ENCODE measurements around the gene C21orf58. TPM values are rescaled to one million over a fixed set of nuclear protein-coding genes. Genes with fewer than 3 reads are reported as not detected.

C21orf58 gene
- total RNA-seq, 1 experiment from 2014 or later, result 12.7 TPM

DNA sequence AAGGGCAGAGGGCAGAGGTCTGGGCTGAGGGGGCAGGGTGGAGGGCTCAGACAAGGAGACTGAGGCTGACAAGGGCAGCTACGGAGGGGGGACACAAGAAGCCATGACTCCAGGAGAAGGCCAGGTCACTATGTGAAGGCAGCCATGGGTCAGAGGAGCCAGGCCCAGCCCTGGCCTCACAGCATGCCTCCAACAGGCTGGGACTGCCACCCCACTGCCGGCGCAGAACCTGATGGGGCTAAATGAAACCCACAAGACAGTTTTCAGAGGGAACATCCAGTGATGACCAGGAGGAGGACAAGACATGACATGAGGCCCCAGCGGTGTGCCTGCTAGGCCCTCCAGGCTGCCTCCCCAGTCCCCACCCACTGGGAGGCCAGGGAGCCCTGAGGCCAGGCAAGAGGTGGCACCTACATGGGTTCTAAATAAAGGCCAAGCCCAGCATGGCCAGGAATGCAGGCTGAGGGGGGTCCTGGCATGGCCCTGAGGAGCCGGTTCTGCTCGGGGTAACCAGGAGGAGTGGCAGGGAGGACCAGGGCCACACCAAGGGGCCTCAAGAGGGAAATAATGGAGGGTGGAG, 67.8 kb downstream of the C21orf58 start:
- POLR2A ChIA-PET, result no interaction called here
- CTCF ChIA-PET, result no interaction called here
- DNase-seq (ENCODE audit: low read depth, low spot score) (no peak), ATAC-seq (no peak)
- no TSS peak for BruUV-seq (replicated peaks)
- Histone ChIP-seq H3K9me3 (ENCODE audit: control insufficient read depth, insufficient read depth, low read depth, low read length) (no peaks in the 10 kb centered on the region), H3K36me3 (ENCODE audit: control insufficient read depth, insufficient read depth, low read length) (peaks cover 13% of the 10 kb centered on the region), H3K4me3 (ENCODE audit: low read depth in 2 of 2, low read length in 2 of 2) (no peak overlapping the region), H3K27ac (ENCODE audit: low read length) (no peak overlapping the region), H3K27me3 (ENCODE audit: control insufficient read depth, insufficient read depth, low read length) (no peaks in the 10 kb centered on the region), H3K4me1 (ENCODE audit: control insufficient read depth, insufficient read depth, low read length) (no peaks in the 10 kb centered on the region)
- intact Hi-C loops (cut with micrococcal nuclease; ENCODE audit: unreplicated experiment) (no loop called here), in situ Hi-C loops (cut with HindIII; ENCODE audit: low pct_unique_long_range_greater_than_20kb, low sequenced_read_pairs) (no loop called here)
- TF ChIP-seq, protein P1, sequence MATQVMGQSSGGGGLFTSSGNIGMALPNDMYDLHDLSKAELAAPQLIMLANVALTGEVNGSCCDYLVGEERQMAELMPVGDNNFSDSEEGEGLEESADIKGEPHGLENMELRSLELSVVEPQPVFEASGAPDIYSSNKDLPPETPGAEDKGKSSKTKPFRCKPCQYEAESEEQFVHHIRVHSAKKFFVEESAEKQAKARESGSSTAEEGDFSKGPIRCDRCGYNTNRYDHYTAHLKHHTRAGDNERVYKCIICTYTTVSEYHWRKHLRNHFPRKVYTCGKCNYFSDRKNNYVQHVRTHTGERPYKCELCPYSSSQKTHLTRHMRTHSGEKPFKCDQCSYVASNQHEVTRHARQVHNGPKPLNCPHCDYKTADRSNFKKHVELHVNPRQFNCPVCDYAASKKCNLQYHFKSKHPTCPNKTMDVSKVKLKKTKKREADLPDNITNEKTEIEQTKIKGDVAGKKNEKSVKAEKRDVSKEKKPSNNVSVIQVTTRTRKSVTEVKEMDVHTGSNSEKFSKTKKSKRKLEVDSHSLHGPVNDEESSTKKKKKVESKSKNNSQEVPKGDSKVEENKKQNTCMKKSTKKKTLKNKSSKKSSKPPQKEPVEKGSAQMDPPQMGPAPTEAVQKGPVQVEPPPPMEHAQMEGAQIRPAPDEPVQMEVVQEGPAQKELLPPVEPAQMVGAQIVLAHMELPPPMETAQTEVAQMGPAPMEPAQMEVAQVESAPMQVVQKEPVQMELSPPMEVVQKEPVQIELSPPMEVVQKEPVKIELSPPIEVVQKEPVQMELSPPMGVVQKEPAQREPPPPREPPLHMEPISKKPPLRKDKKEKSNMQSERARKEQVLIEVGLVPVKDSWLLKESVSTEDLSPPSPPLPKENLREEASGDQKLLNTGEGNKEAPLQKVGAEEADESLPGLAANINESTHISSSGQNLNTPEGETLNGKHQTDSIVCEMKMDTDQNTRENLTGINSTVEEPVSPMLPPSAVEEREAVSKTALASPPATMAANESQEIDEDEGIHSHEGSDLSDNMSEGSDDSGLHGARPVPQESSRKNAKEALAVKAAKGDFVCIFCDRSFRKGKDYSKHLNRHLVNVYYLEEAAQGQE (IDR thresholded peaks at IDR 0.05; ENCODE audit: insufficient read depth in 1 of 2, low read depth in 2 of 2, low read length in 1 of 2), result no peak
- no peak for TF ChIP-seq TCF7L2 (IDR thresholded peaks at IDR 0.05; ENCODE audit: low read depth, low read length)
- no peak for TF ChIP-seq POLR2AphosphoS5 (IDR thresholded peaks at IDR 0.05; ENCODE audit: low read depth, low read length)
- no peak for TF ChIP-seq SIN3A (IDR thresholded peaks at IDR 0.05; ENCODE audit: borderline replicate concordance, insufficient read depth, low read depth, low read length)
- TF ChIP-seq, protein P2, sequence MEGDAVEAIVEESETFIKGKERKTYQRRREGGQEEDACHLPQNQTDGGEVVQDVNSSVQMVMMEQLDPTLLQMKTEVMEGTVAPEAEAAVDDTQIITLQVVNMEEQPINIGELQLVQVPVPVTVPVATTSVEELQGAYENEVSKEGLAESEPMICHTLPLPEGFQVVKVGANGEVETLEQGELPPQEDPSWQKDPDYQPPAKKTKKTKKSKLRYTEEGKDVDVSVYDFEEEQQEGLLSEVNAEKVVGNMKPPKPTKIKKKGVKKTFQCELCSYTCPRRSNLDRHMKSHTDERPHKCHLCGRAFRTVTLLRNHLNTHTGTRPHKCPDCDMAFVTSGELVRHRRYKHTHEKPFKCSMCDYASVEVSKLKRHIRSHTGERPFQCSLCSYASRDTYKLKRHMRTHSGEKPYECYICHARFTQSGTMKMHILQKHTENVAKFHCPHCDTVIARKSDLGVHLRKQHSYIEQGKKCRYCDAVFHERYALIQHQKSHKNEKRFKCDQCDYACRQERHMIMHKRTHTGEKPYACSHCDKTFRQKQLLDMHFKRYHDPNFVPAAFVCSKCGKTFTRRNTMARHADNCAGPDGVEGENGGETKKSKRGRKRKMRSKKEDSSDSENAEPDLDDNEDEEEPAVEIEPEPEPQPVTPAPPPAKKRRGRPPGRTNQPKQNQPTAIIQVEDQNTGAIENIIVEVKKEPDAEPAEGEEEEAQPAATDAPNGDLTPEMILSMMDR (IDR thresholded peaks at IDR 0.05), result no peak

DNA sequence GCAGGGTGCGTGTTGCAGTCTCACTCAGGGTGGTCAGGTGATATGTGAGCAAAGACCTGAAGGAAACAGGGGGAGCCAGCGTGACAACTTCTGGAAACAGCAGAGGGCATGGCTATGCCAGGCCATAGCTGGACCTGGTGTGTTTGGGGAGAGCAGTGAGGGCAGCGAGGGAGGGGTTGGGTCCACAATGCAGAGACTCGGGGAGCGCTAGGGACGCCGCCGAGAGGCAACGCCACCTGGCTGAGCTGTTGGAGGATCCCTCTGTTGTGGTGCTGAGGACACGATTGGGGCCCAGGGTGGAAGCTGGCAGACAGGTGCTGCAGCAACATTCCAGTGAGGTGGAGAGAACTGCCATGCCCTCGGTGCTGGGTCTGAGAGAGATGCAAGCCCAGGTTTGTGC, 68.5 kb downstream of the C21orf58 start:
- CTCF ChIA-PET, result no interaction called here
- BruUV-seq (replicated peaks), result no TSS peak
- POLR2A ChIA-PET, result no interaction called here
- ATAC-seq (no peak), DNase-seq (ENCODE audit: low read depth, low spot score) (no peak)
- no peak for TF ChIP-seq TCF7L2 (IDR thresholded peaks at IDR 0.05; ENCODE audit: low read depth, low read length)
- TF ChIP-seq, protein P2 (IDR thresholded peaks at IDR 0.05), result no peak
- no peak for TF ChIP-seq POLR2AphosphoS5 (IDR thresholded peaks at IDR 0.05; ENCODE audit: low read depth, low read length)
- TF ChIP-seq SIN3A (IDR thresholded peaks at IDR 0.05; ENCODE audit: borderline replicate concordance, insufficient read depth, low read depth, low read length), result no peak
- TF ChIP-seq, protein P1 (IDR thresholded peaks at IDR 0.05; ENCODE audit: insufficient read depth in 1 of 2, low read depth in 2 of 2, low read length in 1 of 2), result no peak
- H3K27ac ChIP-seq (ENCODE audit: low read length), result no peak overlapping the region
- peaks cover 12% of the 10 kb centered on the region for H3K36me3 ChIP-seq (ENCODE audit: control insufficient read depth, insufficient read depth, low read length)
- no peaks in the 10 kb centered on the region for H3K27me3 ChIP-seq (ENCODE audit: control insufficient read depth, insufficient read depth, low read length)
- in situ Hi-C loops (cut with HindIII; ENCODE audit: low pct_unique_long_range_greater_than_20kb, low sequenced_read_pairs), result no loop called here
- intact Hi-C loops (cut with micrococcal nuclease; ENCODE audit: unreplicated experiment), result no loop called here
- no peak overlapping the region for H3K4me3 ChIP-seq (ENCODE audit: low read depth in 2 of 2, low read length in 2 of 2)
- H3K4me1 ChIP-seq (ENCODE audit: control insufficient read depth, insufficient read depth, low read length), result no peaks in the 10 kb centered on the region
- H3K9me3 ChIP-seq (ENCODE audit: control insufficient read depth, insufficient read depth, low read depth, low read length), result no peaks in the 10 kb centered on the region

Data from Panc1 (cell line).